ENCODE measurements around the gene ALOX5.

The ALOX5 gene

DNA sequence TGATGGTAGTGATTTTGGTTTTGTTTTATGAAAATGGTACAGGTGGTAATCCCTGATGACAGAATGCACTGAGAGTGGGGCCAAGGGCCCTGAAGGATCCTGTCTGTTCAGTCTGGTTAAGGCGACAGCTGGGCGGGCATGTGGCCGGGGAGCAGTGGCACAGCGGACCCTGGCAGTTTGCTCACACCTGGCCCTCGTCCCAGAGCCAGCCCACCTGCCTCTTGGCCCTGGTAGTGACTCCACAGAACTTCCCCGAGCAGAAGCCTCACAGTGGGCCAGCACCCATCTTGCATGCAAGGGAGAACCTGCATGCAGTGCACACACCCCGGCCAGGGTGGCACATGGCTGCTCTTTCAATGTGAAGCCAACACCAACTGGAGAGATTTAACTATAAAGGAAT is 82.8 kb downstream of the ALOX5 start:
- Histone ChIP-seq H3K4ac (ENCODE audit: low read depth in 1 of 2, low read length in 2 of 2) (no peak overlapping the region), H2BK120ac (ENCODE audit: low read depth, low read length) (no peak overlapping the region), H3K14ac (ENCODE audit: low read length in 2 of 2) (no peak overlapping the region), H3K4me3 (ENCODE audit: insufficient read depth in 1 of 2, low read depth in 1 of 2, low read length in 2 of 2) (no peak overlapping the region), H2BK12ac (ENCODE audit: low read length in 2 of 2) (no peak overlapping the region), H3K9me3 (ENCODE audit: control insufficient read depth, low read length) (no peaks in the 10 kb centered on the region), H3K4me2 (ENCODE audit: low read length, poor library complexity, severe bottlenecking) (no peak overlapping the region), H3K36me3 (ENCODE audit: control insufficient read depth in 1 of 2, insufficient read depth in 2 of 2, low read depth in 1 of 2, low read length in 2 of 2) (peaks cover 34 to 56% of the 10 kb centered on the region in 2 experiments), H3K27ac (ENCODE audit: low read length, poor library complexity, severe bottlenecking) (no peak overlapping the region), H2AK5ac (ENCODE audit: low read length, severe bottlenecking) (no peak overlapping the region), H3K18ac (ENCODE audit: low read depth in 1 of 2, low read length in 2 of 2) (no peak overlapping the region), H3K4me1 (ENCODE audit: control insufficient read depth, insufficient read depth, low read depth, low read length) (peaks cover 4% of the 10 kb centered on the region), H3K79me1 (replicated peaks; ENCODE audit: low read length, poor library complexity, severe bottlenecking) (no peaks in the 10 kb centered on the region), H3K23ac (ENCODE audit: low read length in 2 of 2) (no peak overlapping the region), H2AFZ (ENCODE audit: low read depth, low read length) (no peak overlapping the region), H2BK5ac (ENCODE audit: low read depth, low read length, poor library complexity, severe bottlenecking) (no peak overlapping the region), H3K27me3 (ENCODE audit: control insufficient read depth in 1 of 2, insufficient read depth in 1 of 2, low read length in 2 of 2) (no peaks in the 10 kb centered on the region), H2BK15ac (ENCODE audit: low read depth, poor library complexity, severe bottlenecking) (no peak overlapping the region), H4K91ac (ENCODE audit: low read length) (no peak overlapping the region), H4K8ac (ENCODE audit: low read length) (no peak overlapping the region), H3K9ac (ENCODE audit: low read length) (no peak overlapping the region)
- DNase-seq = no peak
- 95% methylated on average over 6 of the region's 7 CpGs for WGBS

GRCh38 chr10:45457487-45457886 is 83.5 kb downstream of the ALOX5 start:
- no peak overlapping the region for H4K91ac ChIP-seq (ENCODE audit: low read length)
- no peak for DNase-seq
- no peaks in the 10 kb centered on the region for H3K79me1 ChIP-seq (replicated peaks; ENCODE audit: low read length, poor library complexity, severe bottlenecking)
- H2BK5ac ChIP-seq (ENCODE audit: low read depth, low read length, poor library complexity, severe bottlenecking) = no peak overlapping the region
- H2BK15ac ChIP-seq (ENCODE audit: low read depth, poor library complexity, severe bottlenecking) = no peak overlapping the region
- WGBS = 97% methylated on average over 8 of the region's 8 CpGs
- H3K18ac ChIP-seq (ENCODE audit: low read depth in 1 of 2, low read length in 2 of 2) = no peak overlapping the region
- H3K4ac ChIP-seq (ENCODE audit: low read depth in 1 of 2, low read length in 2 of 2) = no peak overlapping the region
- H3K36me3 ChIP-seq (ENCODE audit: control insufficient read depth in 1 of 2, insufficient read depth in 2 of 2, low read depth in 1 of 2, low read length in 2 of 2) = peaks cover 34 to 56% of the 10 kb centered on the region in 2 experiments
- H3K23ac ChIP-seq (ENCODE audit: low read length in 2 of 2) = no peak overlapping the region
- H3K9ac ChIP-seq (ENCODE audit: low read length) = no peak overlapping the region
- H2AFZ ChIP-seq (ENCODE audit: low read depth, low read length) = no peak overlapping the region
- H3K9me3 ChIP-seq (ENCODE audit: control insufficient read depth, low read length) = no peaks in the 10 kb centered on the region
- no peak overlapping the region for H2BK120ac ChIP-seq (ENCODE audit: low read depth, low read length)
- H4K8ac ChIP-seq (ENCODE audit: low read length) = no peak overlapping the region
- H2BK12ac ChIP-seq (ENCODE audit: low read length in 2 of 2) = no peak overlapping the region
- H3K4me3 ChIP-seq (ENCODE audit: insufficient read depth in 1 of 2, low read depth in 1 of 2, low read length in 2 of 2) = no peak overlapping the region
- H3K4me2 ChIP-seq (ENCODE audit: low read length, poor library complexity, severe bottlenecking) = no peak overlapping the region
- peaks cover 4% of the 10 kb centered on the region for H3K4me1 ChIP-seq (ENCODE audit: control insufficient read depth, insufficient read depth, low read depth, low read length)
- no peak overlapping the region for H3K27ac ChIP-seq (ENCODE audit: low read length, poor library complexity, severe bottlenecking)
- H3K27me3 ChIP-seq (ENCODE audit: control insufficient read depth in 1 of 2, insufficient read depth in 1 of 2, low read length in 2 of 2) = no peaks in the 10 kb centered on the region
- no peak overlapping the region for H2AK5ac ChIP-seq (ENCODE audit: low read length, severe bottlenecking)
- no peak overlapping the region for H3K14ac ChIP-seq (ENCODE audit: low read length in 2 of 2)

- DNase-seq = no peak
- Histone ChIP-seq H3K4me2 (ENCODE audit: low read length, poor library complexity, severe bottlenecking) (no peak overlapping the region), H3K9me3 (ENCODE audit: control insufficient read depth, low read length) (no peaks in the 10 kb centered on the region), H3K79me1 (replicated peaks; ENCODE audit: low read length, poor library complexity, severe bottlenecking) (peaks cover 7% of the 10 kb centered on the region), H4K91ac (ENCODE audit: low read length) (no peak overlapping the region), H2BK5ac (ENCODE audit: low read depth, low read length, poor library complexity, severe bottlenecking) (no peak overlapping the region), H3K4ac (ENCODE audit: low read depth in 1 of 2, low read length in 2 of 2) (no peak overlapping the region), H3K4me3 (ENCODE audit: insufficient read depth in 1 of 2, low read depth in 1 of 2, low read length in 2 of 2) (no peak overlapping the region), H3K36me3 (ENCODE audit: control insufficient read depth in 1 of 2, insufficient read depth in 2 of 2, low read depth in 1 of 2, low read length in 2 of 2) (peaks cover 26 to 60% of the 10 kb centered on the region in 2 experiments), H3K4me1 (ENCODE audit: control insufficient read depth, insufficient read depth, low read depth, low read length) (peaks cover 8% of the 10 kb centered on the region), H2BK15ac (ENCODE audit: low read depth, poor library complexity, severe bottlenecking) (no peak overlapping the region), H2AFZ (ENCODE audit: low read depth, low read length) (no peak overlapping the region), H3K27ac (ENCODE audit: low read length, poor library complexity, severe bottlenecking) (no peak overlapping the region), H2BK12ac (ENCODE audit: low read length in 2 of 2) (no peak overlapping the region), H4K8ac (ENCODE audit: low read length) (no peak overlapping the region), H3K14ac (ENCODE audit: low read length in 2 of 2) (no peak overlapping the region), H3K27me3 (ENCODE audit: control insufficient read depth in 1 of 2, insufficient read depth in 1 of 2, low read length in 2 of 2) (no peaks in the 10 kb centered on the region), H3K18ac (ENCODE audit: low read depth in 1 of 2, low read length in 2 of 2) (no peak overlapping the region), H3K23ac (ENCODE audit: low read length in 2 of 2) (no peak overlapping the region), H2AK5ac (ENCODE audit: low read length, severe bottlenecking) (no peak overlapping the region), H2BK120ac (ENCODE audit: low read depth, low read length) (no peak overlapping the region), H3K9ac (ENCODE audit: low read length) (no peak overlapping the region)
- WGBS = 95% methylated on average over 4 of the region's 6 CpGs
These were observed 86.3 kb downstream of the ALOX5 start for GRCh38 chr10:45460235-45460878.

DNA sequence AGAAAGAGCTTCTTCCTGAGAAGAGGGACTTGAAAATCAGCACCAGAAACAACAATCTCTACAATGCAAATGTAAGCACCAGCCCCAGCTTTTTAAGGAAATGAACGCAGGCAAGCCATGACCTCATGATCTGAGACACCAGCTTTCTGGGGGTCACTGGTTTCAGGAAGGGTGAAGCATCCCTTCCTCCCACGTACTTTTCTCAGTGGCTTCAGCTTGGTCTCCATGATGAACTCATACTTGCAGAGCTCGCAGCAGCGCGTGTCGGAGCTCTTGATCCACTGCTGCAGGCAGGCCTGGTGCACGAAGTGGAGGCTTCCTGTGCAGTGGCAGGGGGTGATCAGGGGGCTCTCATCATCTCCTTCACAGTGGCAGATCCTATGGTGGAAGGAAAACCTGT is 87.0 kb downstream of the ALOX5 start:
- no peak overlapping the region for H4K91ac ChIP-seq (ENCODE audit: low read length)
- H2BK12ac ChIP-seq (ENCODE audit: low read length in 2 of 2) = no peak overlapping the region
- no peak overlapping the region for H3K4ac ChIP-seq (ENCODE audit: low read depth in 1 of 2, low read length in 2 of 2)
- peaks cover 26 to 54% of the 10 kb centered on the region in 2 experiments for H3K36me3 ChIP-seq (ENCODE audit: control insufficient read depth in 1 of 2, insufficient read depth in 2 of 2, low read depth in 1 of 2, low read length in 2 of 2)
- H2BK120ac ChIP-seq (ENCODE audit: low read depth, low read length) = no peak overlapping the region
- no peak overlapping the region for H2BK5ac ChIP-seq (ENCODE audit: low read depth, low read length, poor library complexity, severe bottlenecking)
- no peaks in the 10 kb centered on the region for H3K9me3 ChIP-seq (ENCODE audit: control insufficient read depth, low read length)
- H3K27ac ChIP-seq (ENCODE audit: low read length, poor library complexity, severe bottlenecking) = no peak overlapping the region
- H2AK5ac ChIP-seq (ENCODE audit: low read length, severe bottlenecking) = no peak overlapping the region
- no peak overlapping the region for H3K9ac ChIP-seq (ENCODE audit: low read length)
- H3K27me3 ChIP-seq (ENCODE audit: control insufficient read depth in 1 of 2, insufficient read depth in 1 of 2, low read length in 2 of 2) = no peaks in the 10 kb centered on the region
- H4K8ac ChIP-seq (ENCODE audit: low read length) = no peak overlapping the region
- peaks cover 8% of the 10 kb centered on the region for H3K79me1 ChIP-seq (replicated peaks; ENCODE audit: low read length, poor library complexity, severe bottlenecking)
- H2AFZ ChIP-seq (ENCODE audit: low read depth, low read length) = no peak overlapping the region
- H3K18ac ChIP-seq (ENCODE audit: low read depth in 1 of 2, low read length in 2 of 2) = no peak overlapping the region
- H3K4me1 ChIP-seq (ENCODE audit: control insufficient read depth, insufficient read depth, low read depth, low read length) = peaks cover 8% of the 10 kb centered on the region
- 91% methylated on average over 7 of the region's 7 CpGs for WGBS
- no peak overlapping the region for H3K4me3 ChIP-seq (ENCODE audit: insufficient read depth in 1 of 2, low read depth in 1 of 2, low read length in 2 of 2)
- H3K14ac ChIP-seq (ENCODE audit: low read length in 2 of 2) = no peak overlapping the region
- no peak for DNase-seq
- no peak overlapping the region for H2BK15ac ChIP-seq (ENCODE audit: low read depth, poor library complexity, severe bottlenecking)
- no peak overlapping the region for H3K4me2 ChIP-seq (ENCODE audit: low read length, poor library complexity, severe bottlenecking)
- no peak overlapping the region for H3K23ac ChIP-seq (ENCODE audit: low read length in 2 of 2)

Measured in mesenchymal stem cell (in vitro differentiated cells and primary cell).